Upper lobe of right lung (tissue), 1 donor: Measurements from ENCODE around the gene BABAM2. TPM values are rescaled to one million over a fixed set of nuclear protein-coding genes. Genes with fewer than 3 reads are reported as not detected.

Experiments used
- ATAC-seq: fragments of 200-7000 bp; cut with Tn5 transposase; one replicate; pipeline ENCODE4 v1.9.1; 2020; ENCODE audit warnings: mild to moderate bottlenecking, moderate library complexity
- DNase-seq: peaks from one replicate; pipeline ENCODE4 v3.0.0-alpha.2; 2020
- H3K27ac ChIP-seq: fragments of 200-600 bp; one replicate; pipeline ENCODE4 v1.8.0; 2022
- H3K27me3 ChIP-seq: fragments of 200-600 bp; one replicate; pipeline ENCODE4 v1.8.0; 2022; ENCODE audit warnings: mild to moderate bottlenecking
- H3K36me3 ChIP-seq: fragments of 200-600 bp; one replicate; pipeline ENCODE4 v1.8.0; 2022
- H3K4me1 ChIP-seq: fragments of 200-600 bp; one replicate; pipeline ENCODE4 v1.8.0; 2022
- H3K4me3 ChIP-seq: fragments of 200-600 bp; one replicate; pipeline ENCODE4 v1.8.0; 2022; ENCODE audit warnings: mild to moderate bottlenecking
- H3K9me3 ChIP-seq: fragments of 200-600 bp; one replicate; pipeline ENCODE4 v1.8.0; 2022
- intact Hi-C: fragments of 100-400 bp; cut with DNase I; formaldehyde crosslinking; loops from one replicate; pipeline ENCODE4 v1.11.0; 2022
- total RNA-seq: library from RNA; stranded (reverse); fragmentation: NEBNext Ultra II Directional; extraction: Animal tissue kit (Norgen Biotek cat#: 25700); gene quantifications from one replicate; pipeline ENCODE4 v1.2.1, GENCODE V29; 2021
- TF ChIP-seq, protein P1 (sequence below): fragments of 200-600 bp; IDR thresholded peaks from one replicate; pipeline ENCODE4 v1.8.0; 2022; ENCODE audit warnings: antibody characterized with exemption
- donor health status: DM: no; HTN: yes; CAD: no; lungs with severe emphysema.

Gene BABAM2
- total RNA-seq, 1 donor from 2014 or later: 36.2 TPM

DNA sequence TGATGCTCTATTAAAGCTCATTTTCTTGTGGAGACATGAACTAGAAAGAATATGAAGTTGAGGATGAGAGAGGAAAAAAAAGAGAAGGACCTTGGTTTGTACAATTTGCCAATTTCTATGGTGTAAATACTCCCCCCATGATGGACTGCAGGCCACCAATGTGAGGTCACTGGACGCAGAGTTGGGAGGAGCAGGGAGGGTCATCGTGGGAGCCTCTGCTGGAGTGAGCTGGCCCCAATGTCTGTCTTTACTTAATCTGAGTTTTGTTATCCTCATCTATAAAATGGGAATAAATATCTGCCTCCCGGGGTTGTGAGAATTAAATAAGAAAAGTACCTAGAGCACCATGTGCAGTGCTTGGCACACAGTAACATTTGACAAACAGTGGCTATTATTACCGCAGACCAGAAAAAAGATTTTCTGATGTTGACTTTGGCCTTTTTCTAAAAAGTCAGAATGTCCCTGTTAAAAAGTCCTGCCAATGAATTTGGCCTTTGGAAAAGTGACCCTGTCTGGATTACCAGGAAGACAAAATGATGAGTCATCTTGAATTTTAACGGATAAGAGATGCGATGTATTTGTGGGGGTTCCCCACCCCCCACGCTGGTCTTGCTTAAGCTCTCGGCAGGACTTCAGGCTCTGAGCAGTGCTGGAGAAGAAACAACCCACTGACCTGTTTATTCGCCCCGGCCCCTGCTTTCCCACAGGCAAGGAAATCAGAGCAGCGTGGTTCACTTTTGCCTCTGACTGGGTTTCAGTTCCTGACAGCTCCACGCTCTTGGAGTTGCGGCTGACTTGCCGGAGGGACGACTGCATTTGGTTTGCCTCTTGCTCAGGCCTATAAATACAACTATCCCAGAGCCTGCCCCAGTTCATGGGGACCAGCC, 451.8 kb downstream of the BABAM2 start:
- ATAC-seq (peak; percentile 24), DNase-seq (peak; percentile 61)
- H3K4me3 ChIP-seq: no peak overlapping the region
- TF ChIP-seq, protein P1, sequence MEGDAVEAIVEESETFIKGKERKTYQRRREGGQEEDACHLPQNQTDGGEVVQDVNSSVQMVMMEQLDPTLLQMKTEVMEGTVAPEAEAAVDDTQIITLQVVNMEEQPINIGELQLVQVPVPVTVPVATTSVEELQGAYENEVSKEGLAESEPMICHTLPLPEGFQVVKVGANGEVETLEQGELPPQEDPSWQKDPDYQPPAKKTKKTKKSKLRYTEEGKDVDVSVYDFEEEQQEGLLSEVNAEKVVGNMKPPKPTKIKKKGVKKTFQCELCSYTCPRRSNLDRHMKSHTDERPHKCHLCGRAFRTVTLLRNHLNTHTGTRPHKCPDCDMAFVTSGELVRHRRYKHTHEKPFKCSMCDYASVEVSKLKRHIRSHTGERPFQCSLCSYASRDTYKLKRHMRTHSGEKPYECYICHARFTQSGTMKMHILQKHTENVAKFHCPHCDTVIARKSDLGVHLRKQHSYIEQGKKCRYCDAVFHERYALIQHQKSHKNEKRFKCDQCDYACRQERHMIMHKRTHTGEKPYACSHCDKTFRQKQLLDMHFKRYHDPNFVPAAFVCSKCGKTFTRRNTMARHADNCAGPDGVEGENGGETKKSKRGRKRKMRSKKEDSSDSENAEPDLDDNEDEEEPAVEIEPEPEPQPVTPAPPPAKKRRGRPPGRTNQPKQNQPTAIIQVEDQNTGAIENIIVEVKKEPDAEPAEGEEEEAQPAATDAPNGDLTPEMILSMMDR: no peak
- no peaks in the 10 kb centered on the region for H3K36me3 ChIP-seq
- no peaks in the 10 kb centered on the region for H3K9me3 ChIP-seq
- peak overlapping the region; percentile 34 for H3K27ac ChIP-seq
- peaks cover 25% of the 10 kb centered on the region for H3K4me1 ChIP-seq
- no peaks in the 10 kb centered on the region for H3K27me3 ChIP-seq
- intact Hi-C loops: no loop called here

DNA sequence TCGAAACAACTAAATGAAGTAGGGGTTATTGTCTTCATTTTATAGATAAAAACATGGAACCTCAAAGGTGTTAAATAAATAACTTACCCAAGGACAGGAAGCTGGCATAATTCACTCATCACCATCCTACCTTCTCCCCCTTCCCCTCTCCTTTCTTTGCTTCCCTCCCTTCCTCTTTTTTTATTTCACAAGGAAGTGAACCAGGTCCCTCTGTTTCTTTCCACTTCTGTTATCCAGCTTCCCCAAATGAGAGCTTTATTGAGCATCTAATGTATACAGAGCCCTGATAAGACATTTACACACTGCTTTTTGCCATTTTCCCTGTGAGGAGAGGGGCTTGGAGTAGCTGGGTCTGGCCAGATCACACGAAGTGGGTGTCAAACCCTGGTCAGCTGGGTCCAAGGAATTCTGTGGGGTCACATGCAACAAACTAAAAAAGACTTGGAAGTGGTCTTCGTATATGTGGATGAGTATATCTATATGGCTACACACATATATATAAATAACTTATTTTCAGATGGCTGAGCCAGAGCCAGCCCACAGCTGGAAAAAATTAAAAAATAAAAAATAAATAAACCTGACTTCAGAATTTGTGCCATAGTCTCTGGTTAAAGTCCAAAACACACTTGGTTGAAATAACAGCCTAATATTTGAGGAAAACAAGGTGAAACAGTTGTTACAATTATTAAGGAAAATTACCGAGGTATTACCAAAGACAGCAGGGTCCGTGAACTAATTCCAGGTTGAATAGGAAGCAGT, 452.8 kb downstream of the BABAM2 start:
- H3K4me1 ChIP-seq: peaks cover 17% of the 10 kb centered on the region
- H3K27me3 ChIP-seq: no peaks in the 10 kb centered on the region
- intact Hi-C loops: no loop called here
- H3K27ac ChIP-seq: peak overlapping the region; percentile 34
- no peaks in the 10 kb centered on the region for H3K36me3 ChIP-seq
- no peaks in the 10 kb centered on the region for H3K9me3 ChIP-seq
- TF ChIP-seq, protein P1: no peak
- H3K4me3 ChIP-seq: no peak overlapping the region
- DNase-seq: no peak
- ATAC-seq: peak; percentile 13

DNA sequence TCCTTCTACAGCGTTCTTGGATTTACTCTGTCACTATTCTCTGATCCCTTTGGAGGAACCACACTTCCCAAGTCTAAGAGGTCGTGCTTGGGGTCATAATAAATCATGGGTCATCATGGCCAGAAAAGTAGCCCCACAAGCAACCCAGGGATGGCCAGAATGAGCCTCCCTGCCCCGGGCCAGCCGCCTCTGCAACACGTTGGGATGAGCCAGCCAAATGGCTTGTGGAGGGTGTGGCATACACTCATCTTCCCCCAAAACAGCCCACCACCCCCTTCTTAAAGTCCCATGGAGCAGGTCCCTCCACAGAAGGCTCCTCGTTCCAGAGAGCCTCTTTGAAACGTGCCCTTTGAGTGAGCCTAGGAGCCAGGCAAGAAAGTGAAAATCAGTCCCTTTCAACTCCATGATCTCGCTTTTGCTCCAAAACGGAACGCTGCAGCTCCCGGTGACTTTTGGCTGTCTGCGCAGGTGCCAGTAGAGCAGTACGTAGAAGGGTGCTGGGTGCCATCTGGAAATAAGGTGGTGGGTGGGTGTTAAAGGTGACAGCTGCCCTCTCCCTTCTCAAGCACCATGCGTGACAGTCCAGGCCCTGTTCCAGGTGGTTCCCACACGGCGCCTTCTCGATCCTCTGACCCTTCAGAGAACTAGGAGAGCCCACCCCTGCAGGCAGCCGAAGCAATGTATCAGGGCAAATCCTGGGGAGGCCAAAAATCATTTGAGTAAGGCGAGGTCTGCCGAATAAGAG, 453.6 kb downstream of the BABAM2 start:
- Histone ChIP-seq H3K36me3 (no peaks in the 10 kb centered on the region), H3K9me3 (no peaks in the 10 kb centered on the region), H3K4me3 (no peak overlapping the region), H3K4me1 (peaks cover 13% of the 10 kb centered on the region), H3K27me3 (no peaks in the 10 kb centered on the region), H3K27ac (no peak overlapping the region)
- peak; percentile 40 for DNase-seq
- TF ChIP-seq, protein P1: no peak
- intact Hi-C loops: no loop called here
- ATAC-seq: no peak

DNA sequence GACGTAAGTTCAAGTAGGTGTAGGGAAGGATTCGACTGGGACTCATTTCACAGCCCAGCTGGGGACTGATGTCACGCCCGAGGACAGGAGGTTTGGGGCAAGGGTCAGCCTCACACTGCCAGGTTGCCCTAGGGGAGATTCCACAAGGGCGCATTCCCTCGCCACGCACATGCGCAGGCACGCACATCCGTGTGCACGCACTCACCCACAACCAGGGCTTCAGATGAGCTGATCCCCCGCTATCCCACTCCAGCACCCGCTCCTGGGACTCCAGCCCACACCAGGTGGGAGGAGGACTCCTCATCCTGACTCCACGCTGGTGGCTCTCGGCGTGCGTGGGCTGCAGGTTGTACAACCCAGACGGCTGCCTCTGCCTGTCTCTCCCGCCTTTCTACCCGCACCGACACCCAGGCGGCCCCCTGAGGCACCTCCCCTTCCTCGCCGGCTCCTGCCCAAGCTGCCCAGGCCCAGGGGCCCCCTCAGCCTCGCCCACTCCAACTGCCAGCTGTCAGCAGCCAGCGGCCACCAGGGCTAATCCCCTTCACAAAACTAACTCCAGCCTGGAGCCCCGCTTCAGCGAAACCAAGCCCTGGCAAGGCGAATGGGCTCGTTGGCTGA, 454.3 kb downstream of the BABAM2 start:
- intact Hi-C loops: no loop called here
- TF ChIP-seq, protein P1: no peak
- DNase-seq (peak; percentile 56), ATAC-seq (no peak)
- no peak overlapping the region for H3K4me3 ChIP-seq
- H3K9me3 ChIP-seq: no peaks in the 10 kb centered on the region
- H3K27me3 ChIP-seq: no peaks in the 10 kb centered on the region
- no peak overlapping the region for H3K27ac ChIP-seq
- H3K4me1 ChIP-seq: peaks cover 13% of the 10 kb centered on the region
- no peaks in the 10 kb centered on the region for H3K36me3 ChIP-seq

GRCh38 chr2:28345619-28346018, 455.1 kb downstream of the BABAM2 start:
- Histone ChIP-seq H3K27ac (no peak overlapping the region), H3K36me3 (no peaks in the 10 kb centered on the region), H3K27me3 (no peaks in the 10 kb centered on the region), H3K9me3 (no peaks in the 10 kb centered on the region), H3K4me1 (peaks cover 13% of the 10 kb centered on the region), H3K4me3 (no peak overlapping the region)
- peak; percentile 40 for DNase-seq
- ATAC-seq: no peak
- intact Hi-C loops: no loop called here
- TF ChIP-seq, protein P1: no peak
